Fibroblast of lung (primary cell): ENCODE measurements around the gene FLNC. TPM values are rescaled to one million over a fixed set of nuclear protein-coding genes. Genes with fewer than 3 reads are reported as not detected.

ENCODE experiments used
- DNase-seq, 2 donors: peaks; one replicate each; pipeline versions ENCODE4 v3.0.0 to v3.0.0-alpha.2; 2010; ENCODE audit warnings: low read depth in 2 of 2
- H2AFZ ChIP-seq: 2 replicates; pipeline ENCODE4 v1.5.1; 2012; ENCODE audit warnings: low read length, control low read depth, inconsistent platforms
- H3K27ac ChIP-seq: 2 replicates; pipeline ENCODE4 v1.5.1; 2011; ENCODE audit warnings: low read length, control low read depth; ENCODE audit not compliant: insufficient read depth
- H3K27me3 ChIP-seq: 2 replicates; pipeline ENCODE4 v1.5.1; 2011; ENCODE audit warnings: mild to moderate bottlenecking, low read length; ENCODE audit not compliant: control insufficient read depth, insufficient read depth
- H3K36me3 ChIP-seq: 2 replicates; pipeline ENCODE4 v1.5.1; 2011; ENCODE audit warnings: low read length; ENCODE audit not compliant: control insufficient read depth, insufficient read depth
- H3K4me1 ChIP-seq: 2 replicates; pipeline ENCODE4 v1.5.1; 2011; ENCODE audit warnings: low read length; ENCODE audit not compliant: control insufficient read depth, insufficient read depth; ENCODE audit errors: extremely low read depth
- H3K4me2 ChIP-seq: 2 replicates; pipeline ENCODE4 v1.5.1; 2011; ENCODE audit warnings: low read length, control low read depth; ENCODE audit not compliant: insufficient read depth; ENCODE audit errors: extremely low read depth
- H3K4me3 ChIP-seq, 4 experiments: fragments of 200-600 bp in 1 of 4; sonication (generic) in 1 of 4; replicated peaks in 1 of 4; 2 replicates each; pipeline ENCODE4 v1.5.1; 2011 to 2016; ENCODE audit warnings: low read length in 4 of 4, low read depth in 3 of 4, mild to moderate bottlenecking in 3 of 4, control low read depth in 2 of 4, inconsistent platforms in 1 of 4, mixed read lengths in 1 of 4; ENCODE audit not compliant: insufficient read depth in 1 of 4; ENCODE audit errors: control extremely low read depth in 1 of 4
- H3K79me2 ChIP-seq: 2 replicates; pipeline ENCODE4 v1.5.1; 2012; ENCODE audit warnings: mild to moderate bottlenecking, low read length, inconsistent platforms; ENCODE audit not compliant: control insufficient read depth, insufficient read depth
- H3K9ac ChIP-seq: 2 replicates; pipeline ENCODE4 v1.5.1; 2011; ENCODE audit warnings: mild to moderate bottlenecking, low read length, control low read depth; ENCODE audit not compliant: insufficient read depth
- H3K9me3 ChIP-seq: 2 replicates; pipeline ENCODE4 v1.5.1; 2012; ENCODE audit warnings: low read depth, low read length; ENCODE audit not compliant: control insufficient read depth, insufficient read depth
- H4K20me1 ChIP-seq: 2 replicates; pipeline ENCODE4 v1.5.1; 2011; ENCODE audit warnings: low read length; ENCODE audit not compliant: control insufficient read depth, insufficient read depth; ENCODE audit errors: extremely low read depth
- EZH2 ChIP-seq: IDR thresholded peaks from 2 replicates; pipeline ENCODE4 v1.5.1; 2012; ENCODE audit warnings: low read length, control low read depth, mild to moderate bottlenecking; ENCODE audit errors: missing control alignments
- polyA plus RNA-seq, 2 donors: library from polyadenylated mRNA; depleted of rRNA in 1 of 2; stranded (reverse) in 1 of 2; unstranded in 1 of 2; fragments of >200 nt; gene quantifications; 2 replicates each; pipeline ENCODE4 v1.2.1, GENCODE V29; 2011 to 2012; ENCODE audit warnings: missing spikeins in 1 of 2
- total RNA-seq: library from RNA; depleted of rRNA; stranded (reverse); fragments of >200 nt; gene quantifications from 2 replicates; pipeline ENCODE4 v1.2.1, GENCODE V29; 2014
- TF ChIP-seq, protein P1 (sequence below), 2 donors: IDR thresholded peaks in 1 of 2; conservative IDR thresholded peaks in 1 of 2; 1 replicate in 1 of 2; 2 replicates in 1 of 2; pipeline ENCODE4 v1.5.1; 2011 to 2012; ENCODE audit warnings: low read length in 2 of 2, control low read depth in 1 of 2, inconsistent platforms in 1 of 2, low read depth in 1 of 2, mild to moderate bottlenecking in 1 of 2

Gene FLNC
- total and polyA plus RNA-seq, 2 donors (not counting 1 experiment from before 2014, with no cell fraction given), result 29.3 to 191 TPM

DNA sequence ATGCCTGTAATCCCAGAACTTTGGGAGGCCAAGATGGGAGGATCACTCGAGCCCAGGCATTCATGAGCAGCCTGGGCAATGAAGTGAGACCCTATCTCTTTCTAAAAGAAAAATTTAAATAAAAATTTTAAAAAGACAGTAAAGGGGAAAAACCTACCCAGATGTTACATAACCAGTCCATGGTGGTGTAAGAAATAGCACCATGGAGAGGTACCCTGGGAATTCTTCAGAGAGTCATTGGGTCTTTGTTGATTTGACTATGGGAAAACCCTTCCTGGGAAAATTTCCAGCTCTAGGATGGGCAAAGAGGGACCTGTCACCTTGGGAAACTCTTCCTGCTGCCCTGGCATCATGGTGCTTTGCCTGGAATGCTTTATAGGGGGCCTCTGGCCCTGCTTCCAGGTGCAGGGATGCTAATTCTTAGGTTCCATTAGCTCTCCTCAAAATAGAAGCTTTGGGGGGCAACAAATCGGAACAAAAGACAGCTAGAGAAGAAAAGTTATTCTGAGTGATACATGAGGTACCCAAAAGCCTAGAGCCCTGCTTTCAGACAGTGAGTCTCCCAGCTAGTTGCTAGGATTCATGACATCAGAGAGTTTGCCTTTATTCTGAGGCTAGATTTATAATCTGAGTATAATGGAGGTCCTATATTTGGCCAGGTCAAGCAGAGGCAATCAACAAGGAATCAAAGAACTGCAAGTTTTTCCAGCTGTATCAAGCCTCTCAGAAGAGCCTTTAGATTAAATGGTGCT is 28.4 kb upstream of the FLNC start:
- Histone ChIP-seq H3K27me3 (no peaks in the 10 kb centered on the region), H3K79me2 (no peaks in the 10 kb centered on the region), H4K20me1 (no peaks in the 10 kb centered on the region), H3K4me2 (no peak overlapping the region), H3K27ac (no peak overlapping the region), H3K36me3 (peaks cover 10% of the 10 kb centered on the region), H3K9me3 (no peaks in the 10 kb centered on the region), H3K4me3 (no peak overlapping the region), H3K4me1 (no peaks in the 10 kb centered on the region), H2AFZ (no peak overlapping the region), H3K9ac (no peak overlapping the region)
- TF ChIP-seq EZH2, result no peak
- TF ChIP-seq, protein P1, sequence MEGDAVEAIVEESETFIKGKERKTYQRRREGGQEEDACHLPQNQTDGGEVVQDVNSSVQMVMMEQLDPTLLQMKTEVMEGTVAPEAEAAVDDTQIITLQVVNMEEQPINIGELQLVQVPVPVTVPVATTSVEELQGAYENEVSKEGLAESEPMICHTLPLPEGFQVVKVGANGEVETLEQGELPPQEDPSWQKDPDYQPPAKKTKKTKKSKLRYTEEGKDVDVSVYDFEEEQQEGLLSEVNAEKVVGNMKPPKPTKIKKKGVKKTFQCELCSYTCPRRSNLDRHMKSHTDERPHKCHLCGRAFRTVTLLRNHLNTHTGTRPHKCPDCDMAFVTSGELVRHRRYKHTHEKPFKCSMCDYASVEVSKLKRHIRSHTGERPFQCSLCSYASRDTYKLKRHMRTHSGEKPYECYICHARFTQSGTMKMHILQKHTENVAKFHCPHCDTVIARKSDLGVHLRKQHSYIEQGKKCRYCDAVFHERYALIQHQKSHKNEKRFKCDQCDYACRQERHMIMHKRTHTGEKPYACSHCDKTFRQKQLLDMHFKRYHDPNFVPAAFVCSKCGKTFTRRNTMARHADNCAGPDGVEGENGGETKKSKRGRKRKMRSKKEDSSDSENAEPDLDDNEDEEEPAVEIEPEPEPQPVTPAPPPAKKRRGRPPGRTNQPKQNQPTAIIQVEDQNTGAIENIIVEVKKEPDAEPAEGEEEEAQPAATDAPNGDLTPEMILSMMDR (conservative IDR thresholded peaks at IDR 0.05 in 1 of 2, IDR thresholded peaks at IDR 0.05 in 1 of 2; ENCODE audit: low read depth in 1 of 2, low read length in 2 of 2), result no peak
- no peak for DNase-seq

DNA sequence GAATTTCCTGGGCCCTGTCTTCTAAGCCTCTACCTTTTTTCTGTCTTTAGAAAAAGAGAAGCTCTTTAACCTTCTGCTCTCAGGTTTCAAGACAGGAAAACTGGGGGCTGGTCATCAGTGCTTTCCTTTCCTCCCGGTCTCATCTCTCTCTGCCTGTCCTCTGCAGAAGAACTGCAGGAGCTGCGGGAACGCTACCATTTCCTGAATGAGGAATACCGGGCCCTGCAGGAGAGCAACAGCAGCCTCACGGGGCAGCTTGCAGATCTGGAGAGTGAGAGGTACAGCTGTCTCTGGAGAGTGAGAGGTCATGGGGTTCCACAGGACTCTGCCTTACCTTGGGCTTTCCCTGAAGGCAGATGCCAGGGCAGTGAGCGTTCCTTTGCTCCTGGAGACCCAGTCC is 25.7 kb upstream of the FLNC start:
- no peak overlapping the region for H3K27ac ChIP-seq
- peaks cover 10% of the 10 kb centered on the region for H3K36me3 ChIP-seq
- H2AFZ ChIP-seq, result no peak overlapping the region
- H3K4me1 ChIP-seq, result no peaks in the 10 kb centered on the region
- DNase-seq, result no peak
- H3K4me3 ChIP-seq, result no peak overlapping the region
- no peaks in the 10 kb centered on the region for H3K9me3 ChIP-seq
- no peaks in the 10 kb centered on the region for H3K27me3 ChIP-seq
- no peak overlapping the region for H3K9ac ChIP-seq
- no peaks in the 10 kb centered on the region for H4K20me1 ChIP-seq
- no peak for TF ChIP-seq EZH2
- TF ChIP-seq, protein P1 (conservative IDR thresholded peaks at IDR 0.05 in 1 of 2, IDR thresholded peaks at IDR 0.05 in 1 of 2; ENCODE audit: low read depth in 1 of 2, low read length in 2 of 2), result no peak
- no peaks in the 10 kb centered on the region for H3K79me2 ChIP-seq
- H3K4me2 ChIP-seq, result no peak overlapping the region

DNA sequence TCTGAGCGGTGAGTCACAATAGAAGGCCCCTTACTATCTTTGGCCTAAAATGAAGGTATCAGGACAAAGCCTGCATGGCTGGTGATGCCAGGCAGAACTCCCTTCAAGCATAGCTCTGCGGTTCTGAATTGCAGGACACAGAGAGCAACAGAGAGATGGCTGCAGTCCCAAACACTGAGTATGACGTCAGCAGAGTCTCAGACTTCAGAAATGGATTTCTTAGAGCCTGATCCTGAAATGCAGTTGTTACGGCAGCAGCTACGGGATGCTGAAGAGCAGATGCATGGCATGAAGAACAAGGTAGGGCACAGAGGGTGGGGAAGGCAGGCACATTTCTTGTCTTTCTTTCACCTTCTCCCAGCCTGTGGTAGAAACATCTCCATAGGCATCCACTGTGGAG is 25.0 kb upstream of the FLNC start:
- H3K27me3 ChIP-seq, result no peaks in the 10 kb centered on the region
- no peaks in the 10 kb centered on the region for H3K9me3 ChIP-seq
- H3K4me3 ChIP-seq, result no peak overlapping the region
- H2AFZ ChIP-seq, result no peak overlapping the region
- H3K9ac ChIP-seq, result no peak overlapping the region
- peaks cover 10% of the 10 kb centered on the region for H3K36me3 ChIP-seq
- H3K4me2 ChIP-seq, result no peak overlapping the region
- H3K27ac ChIP-seq, result no peak overlapping the region
- DNase-seq, result no peak
- no peaks in the 10 kb centered on the region for H3K79me2 ChIP-seq
- H4K20me1 ChIP-seq, result no peaks in the 10 kb centered on the region
- H3K4me1 ChIP-seq, result no peaks in the 10 kb centered on the region
- TF ChIP-seq EZH2, result no peak
- TF ChIP-seq, protein P1 (conservative IDR thresholded peaks at IDR 0.05 in 1 of 2, IDR thresholded peaks at IDR 0.05 in 1 of 2; ENCODE audit: low read depth in 1 of 2, low read length in 2 of 2), result no peak
